B cell (primary cell): ENCODE data around the gene ESYT1. TPM values are rescaled to one million over a fixed set of nuclear protein-coding genes. Genes with fewer than 3 reads are reported as not detected.

Source experiments
- ATAC-seq: fragments of 200-7000 bp; cut with Tn5 transposase; one replicate; pipeline ENCODE4 v1.10.0; 2021; ENCODE audit warnings: low read depth, mild to moderate bottlenecking, moderate number of reproducible peaks, moderate library complexity
- CTCF ChIA-PET: fragments of 350-600 bp; sonication (Branson Sonifier 250); formaldehyde crosslinking; loops from one replicate; lab custom pipeline; 2021; ENCODE audit warnings: antibody characterized with exemption, inconsistent platforms; lab: Charles Lee
- POLR2A ChIA-PET: fragments of 350-600 bp; sonication (Branson Sonifier 250); formaldehyde crosslinking; loops from one replicate; lab custom pipeline; 2021; ENCODE audit warnings: antibody characterized with exemption; lab: Charles Lee
- DNase-seq: peaks from one replicate; pipeline ENCODE4 v3.0.0; 2013
- H2AFZ ChIP-seq: 2 replicates; pipeline ENCODE4 v1.6.1; 2012; ENCODE audit warnings: mild to moderate bottlenecking, low read depth, low read length; ENCODE audit not compliant: insufficient read depth, poor library complexity, severe bottlenecking
- H3K27ac ChIP-seq, 2 donors: 1 replicate in 1 of 2; 2 replicates in 1 of 2; pipeline ENCODE4 v1.5.1; 2012 to 2013; ENCODE audit warnings: low read length in 2 of 2, mild to moderate bottlenecking in 2 of 2, moderate library complexity in 1 of 2
- H3K27me3 ChIP-seq, 4 experiments: fragments of 200-600 bp in 1 of 4; sonication (generic) in 1 of 4; replicated peaks in 1 of 4; 1 replicate in 2 of 4; 2 replicates in 2 of 4; pipeline versions ENCODE4 v1.6.1 to v1.7.0; 2013 to 2016; ENCODE audit warnings: low read length in 3 of 4, mild to moderate bottlenecking in 2 of 4, mixed read lengths in 1 of 4, moderate library complexity in 1 of 4; ENCODE audit not compliant: insufficient read depth in 4 of 4, control insufficient read depth in 3 of 4; ENCODE audit errors: control extremely low read depth in 1 of 4
- H3K36me3 ChIP-seq, 2 experiments: replicated peaks in 1 of 2; 1 replicate in 1 of 2; 2 replicates in 1 of 2; pipeline versions ENCODE4 v1.6.1 to v1.7.1; 2013; ENCODE audit warnings: low read length in 1 of 2; ENCODE audit not compliant: insufficient read depth in 2 of 2, control insufficient read depth in 1 of 2; ENCODE audit errors: control extremely low read depth in 1 of 2, extremely low read depth in 1 of 2
- H3K4me1 ChIP-seq, 2 donors: fragments of 200-600 bp in 1 of 2; sonication (generic) in 1 of 2; 1 replicate in 1 of 2; 2 replicates in 1 of 2; pipeline versions ENCODE4 v1.5.1 to v1.6.1; 2013 to 2017; ENCODE audit warnings: low read length in 2 of 2; ENCODE audit not compliant: control insufficient read depth in 2 of 2, insufficient read depth in 2 of 2
- H3K4me2 ChIP-seq: replicated peaks from 2 replicates; pipeline ENCODE3; 2012; ENCODE audit warnings: mild to moderate bottlenecking, low read depth, low read length; ENCODE audit not compliant: poor library complexity, severe bottlenecking
- H3K4me3 ChIP-seq, 5 experiments: fragments of 200-600 bp in 1 of 5; sonication (generic) in 1 of 5; 1 replicate in 3 of 5; 2 replicates in 2 of 5; pipeline versions ENCODE4 v1.5.1 to v1.7.0; 2011 to 2016; ENCODE audit warnings: low read length in 4 of 5, mild to moderate bottlenecking in 4 of 5, low read depth in 2 of 5, control low read depth in 1 of 5, moderate library complexity in 1 of 5; ENCODE audit not compliant: insufficient read depth in 1 of 5; ENCODE audit errors: control extremely low read depth in 1 of 5, extremely low read depth in 1 of 5
- H3K79me2 ChIP-seq: fragments of 200-600 bp; sonication (generic); one replicate; pipeline ENCODE4 v1.6.0; 2016; ENCODE audit warnings: low read length; ENCODE audit not compliant: control insufficient read depth, insufficient read depth
- H3K9ac ChIP-seq: fragments of 200-600 bp; sonication (generic); 2 replicates; pipeline ENCODE4 v1.6.1; 2017; ENCODE audit warnings: mild to moderate bottlenecking, low read length, moderate library complexity
- H3K9me3 ChIP-seq, 3 donors: one replicate each; pipeline versions ENCODE4 v1.6.1 to v1.7.1; 2013; ENCODE audit warnings: low read length in 2 of 3; ENCODE audit not compliant: control insufficient read depth in 2 of 3, insufficient read depth in 1 of 3; ENCODE audit errors: control extremely low read depth in 1 of 3
- H4K20me1 ChIP-seq: 2 replicates; pipeline ENCODE4 v1.6.0; 2012; ENCODE audit warnings: mild to moderate bottlenecking, low read length; ENCODE audit not compliant: insufficient read depth, control insufficient read depth, poor library complexity, severe bottlenecking
- H3K27ac Mint-ChIP-seq: one replicate; pipeline ENCODE4 v1.8.0; 2021; ENCODE audit warnings: mixed read lengths
- H3K27me3 Mint-ChIP-seq: one replicate; pipeline ENCODE4 v1.8.0; 2021; ENCODE audit warnings: mixed read lengths
- H3K4me1 Mint-ChIP-seq: one replicate; pipeline ENCODE4 v1.8.0; 2021; ENCODE audit warnings: mixed read lengths
- H3K4me3 Mint-ChIP-seq: one replicate; pipeline ENCODE4 v1.8.0; 2021; ENCODE audit warnings: mixed read lengths
- H3K9me3 Mint-ChIP-seq: one replicate; pipeline ENCODE4 v1.8.0; 2022; ENCODE audit warnings: mixed read lengths; ENCODE audit not compliant: insufficient read depth
- CTCF ChIP-seq: fragments of 200-600 bp; IDR thresholded peaks from one replicate; pipeline ENCODE4 v1.8.0; 2022; ENCODE audit warnings: antibody characterized with exemption, mild to moderate bottlenecking
- EZH2 ChIP-seq: IDR thresholded peaks from 2 replicates; pipeline ENCODE4 v1.6.1; 2012; ENCODE audit warnings: borderline replicate concordance, low read depth, mild to moderate bottlenecking, moderate library complexity, low read length; ENCODE audit not compliant: insufficient read depth, poor library complexity, severe bottlenecking
- WGBS: methylation state at CpG from one replicate; pipeline ENCODE4 v1.1.5; 2013; ENCODE audit warnings: missing lambda C conversion rate; ENCODE audit not compliant: insufficient coverage; 5-methylcytosine and 5-hydroxymethylcytosine counted together
- intact Hi-C: fragments of 100-400 bp; cut with micrococcal nuclease; formaldehyde crosslinking; loops from one replicate; pipeline ENCODE4 v1.10.0; 2022
- polyA plus RNA-seq: library from polyadenylated mRNA; depleted of rRNA; stranded (reverse); fragments of >200 nt; gene quantifications from 2 replicates; pipeline ENCODE4 v1.2.3, GENCODE V29; 2012
- total RNA-seq, 2 donors: library from RNA; stranded (reverse); fragments of 120-200 nt in 1 of 2; gene quantifications; 1 replicate in 1 of 2; 2 replicates in 1 of 2; pipeline versions ENCODE4 v1.2.3 to v1.2.4, GENCODE V29; 2013 to 2022

The ESYT1 gene
- total and polyA plus RNA-seq, 2 donors (not counting 1 experiment from before 2014, with no cell fraction given) = 154 to 162 TPM

GRCh38 chr12:56121204-56121870 lies 6.7 kb upstream of the ESYT1 start:
- Histone ChIP-seq H4K20me1 (peaks cover 4% of the 10 kb centered on the region), H3K9me3 (no peaks in the 10 kb centered on the region), H2AFZ (no peak overlapping the region), H3K79me2 (peaks cover 60% of the 10 kb centered on the region), H3K9ac (no peak overlapping the region), H3K4me3 (no peak overlapping the region), H3K4me1 (peaks cover 32 to 38% of the 10 kb centered on the region in 2 donors), H3K27me3 (no peaks in the 10 kb centered on the region), H3K4me2 (no peak overlapping the region), H3K36me3 (peaks cover 0 to 31% of the 10 kb centered on the region in 2 experiments), H3K27ac (no peak overlapping the region)
- ChIA-PET CTCF (interaction anchor here (1.9 to 13.8 kb wide), 3 partner anchors 38 to 100 kb away, joined by 5 to 247 read pairs (median 6); partner anchors contain the start of genes MYL6, RNF41 and SMARCC2), POLR2A (interaction anchor here (0.6 kb wide), 1 partner anchor 69 kb away, joined by 5 read pairs; no protein-coding TSS in a partner anchor)
- intact Hi-C loops = no loop called here
- TF ChIP-seq CTCF = no peak
- no peak for TF ChIP-seq EZH2
- no peak for DNase-seq
- ATAC-seq = no peak
- Mint-ChIP-seq H3K9me3 (no peaks in the 10 kb centered on the region), H3K4me3 (no peak overlapping the region), H3K27me3 (no peaks in the 10 kb centered on the region), H3K27ac (no peak overlapping the region), H3K4me1 (peaks cover 50% of the 10 kb centered on the region)
- WGBS = 95% methylated on average over 11 of the region's 11 CpGs

- ChIA-PET POLR2A (no interaction called here), CTCF (interaction anchor here (0.6 to 13.8 kb wide), 8 partner anchors 33 to 301 kb away, joined by 3 to 247 read pairs (median 4); partner anchors contain the start of genes MYL6, RNF41 and SMARCC2)
- peaks cover 55% of the 10 kb centered on the region for H3K79me2 ChIP-seq
- H3K9ac ChIP-seq = no peak overlapping the region
- intact Hi-C loops = no loop called here
- H3K27ac ChIP-seq = no peak overlapping the region
- DNase-seq (no peak), ATAC-seq (no peak)
- H4K20me1 ChIP-seq = peaks cover 4% of the 10 kb centered on the region
- no peaks in the 10 kb centered on the region for H3K27me3 ChIP-seq
- no peak overlapping the region for H3K4me2 ChIP-seq
- Mint-ChIP-seq H3K4me1 (peaks cover 55% of the 10 kb centered on the region), H3K27me3 (no peaks in the 10 kb centered on the region), H3K9me3 (no peaks in the 10 kb centered on the region), H3K4me3 (no peak overlapping the region), H3K27ac (no peak overlapping the region)
- peaks cover 0 to 26% of the 10 kb centered on the region in 2 experiments for H3K36me3 ChIP-seq
- no peaks in the 10 kb centered on the region for H3K9me3 ChIP-seq
- H2AFZ ChIP-seq = no peak overlapping the region
- H3K4me3 ChIP-seq = no peak overlapping the region
- no CpG with 5 or more reads among the region's 2 CpGs for WGBS
- TF ChIP-seq CTCF (no peak), EZH2 (no peak)
- peaks cover 45% of the 10 kb centered on the region in 2 donors for H3K4me1 ChIP-seq
Measured at GRCh38 chr12:56122637-56123036, 5.4 kb upstream of the ESYT1 start.
